Measurements from ENCODE around the gene COA6. TPM values are rescaled to one million over a fixed set of nuclear protein-coding genes. Genes with fewer than 3 reads are reported as not detected.

COA6 gene
- polyA plus RNA-seq, 1 donor (not counting 4 experiments of a cell fraction or from before 2014, with no cell fraction given), result 36.0 TPM

- TF ChIP-seq CTCF (optimal IDR thresholded peaks at IDR 0.05 in 1 of 3, IDR thresholded peaks at IDR 0.05 in 1 of 3, conservative IDR thresholded peaks at IDR 0.05 in 1 of 3; ENCODE audit: extremely low read depth in 1 of 3, insufficient read depth in 2 of 3, low read length in 3 of 3), result no peak
- no peak for TF ChIP-seq EZH2 (IDR thresholded peaks at IDR 0.05; ENCODE audit: low read length)
- dilution Hi-C loops (cut with MboI; ENCODE audit: extremely low pct_ligation_motif_present, low sequenced_read_pairs), result no loop called here
- Histone ChIP-seq H2AFZ (ENCODE audit: control insufficient read depth, low read length) (no peak overlapping the region), H3K4me3 (ENCODE audit: control insufficient read depth in 2 of 3, extremely low read depth in 1 of 3, insufficient read depth in 2 of 3, low read depth in 1 of 3, low read length in 3 of 3) (no peak overlapping the region), H3K9me1 (ENCODE audit: control insufficient read depth, extremely low read depth, insufficient read depth, low read length) (peaks cover 2% of the 10 kb centered on the region), H3K36me3 (ENCODE audit: control insufficient read depth in 2 of 2, extremely low read depth in 1 of 2, insufficient read depth in 2 of 2, low read length in 2 of 2) (peaks cover 0 to 3% of the 10 kb centered on the region in 2 experiments), H4K20me1 (ENCODE audit: control insufficient read depth, extremely low read depth, insufficient read depth, low read length) (no peaks in the 10 kb centered on the region), H3K9me3 (ENCODE audit: control insufficient read depth, low read depth, low read length) (no peaks in the 10 kb centered on the region), H3K4me1 (ENCODE audit: control insufficient read depth, extremely low read depth, insufficient read depth, low read length) (no peaks in the 10 kb centered on the region), H3K9ac (ENCODE audit: control insufficient read depth, extremely low read depth, insufficient read depth, low read length) (no peak overlapping the region), H3K27ac (ENCODE audit: control insufficient read depth, insufficient read depth, low read length) (no peak overlapping the region), H3K4me2 (ENCODE audit: control insufficient read depth, extremely low read depth, insufficient read depth, low read depth, low read length) (no peak overlapping the region), H3K79me2 (ENCODE audit: control insufficient read depth, insufficient read depth, low read length) (no peaks in the 10 kb centered on the region), H3K27me3 (ENCODE audit: control insufficient read depth, extremely low read depth, insufficient read depth, low read length) (no peaks in the 10 kb centered on the region)
- no peak for DNase-seq (ENCODE audit: low read depth, low spot score)
- FAIRE-seq, result no peak
Observed at GRCh38 chr1:234405676-234406075, 32.4 kb downstream of the COA6 start.

GRCh38 chr1:234406871-234407270 lies 33.6 kb downstream of the COA6 start:
- DNase-seq (ENCODE audit: low read depth, low spot score), result no peak
- no peaks in the 10 kb centered on the region for H3K9me1 ChIP-seq (ENCODE audit: control insufficient read depth, extremely low read depth, insufficient read depth, low read length)
- no peaks in the 10 kb centered on the region for H3K27me3 ChIP-seq (ENCODE audit: control insufficient read depth, extremely low read depth, insufficient read depth, low read length)
- H4K20me1 ChIP-seq (ENCODE audit: control insufficient read depth, extremely low read depth, insufficient read depth, low read length), result no peaks in the 10 kb centered on the region
- TF ChIP-seq EZH2 (IDR thresholded peaks at IDR 0.05; ENCODE audit: low read length), result no peak
- TF ChIP-seq CTCF (optimal IDR thresholded peaks at IDR 0.05 in 1 of 3, IDR thresholded peaks at IDR 0.05 in 1 of 3, conservative IDR thresholded peaks at IDR 0.05 in 1 of 3; ENCODE audit: extremely low read depth in 1 of 3, insufficient read depth in 2 of 3, low read length in 3 of 3), result no peak
- H2AFZ ChIP-seq (ENCODE audit: control insufficient read depth, low read length), result no peak overlapping the region
- no peaks in the 10 kb centered on the region for H3K4me1 ChIP-seq (ENCODE audit: control insufficient read depth, extremely low read depth, insufficient read depth, low read length)
- H3K36me3 ChIP-seq (ENCODE audit: control insufficient read depth in 2 of 2, extremely low read depth in 1 of 2, insufficient read depth in 2 of 2, low read length in 2 of 2), result peaks cover 1 to 3% of the 10 kb centered on the region in 2 experiments
- no peak for FAIRE-seq
- H3K27ac ChIP-seq (ENCODE audit: control insufficient read depth, insufficient read depth, low read length), result no peak overlapping the region
- dilution Hi-C loops (cut with MboI; ENCODE audit: extremely low pct_ligation_motif_present, low sequenced_read_pairs), result no loop called here
- H3K4me2 ChIP-seq (ENCODE audit: control insufficient read depth, extremely low read depth, insufficient read depth, low read depth, low read length), result no peak overlapping the region
- no peak overlapping the region for H3K9ac ChIP-seq (ENCODE audit: control insufficient read depth, extremely low read depth, insufficient read depth, low read length)
- H3K9me3 ChIP-seq (ENCODE audit: control insufficient read depth, low read depth, low read length), result no peaks in the 10 kb centered on the region
- no peaks in the 10 kb centered on the region for H3K79me2 ChIP-seq (ENCODE audit: control insufficient read depth, insufficient read depth, low read length)
- no peak overlapping the region for H3K4me3 ChIP-seq (ENCODE audit: control insufficient read depth in 2 of 3, extremely low read depth in 1 of 3, insufficient read depth in 2 of 3, low read depth in 1 of 3, low read length in 3 of 3)

All from keratinocyte (primary cell).